Measurements from ENCODE around the gene CAMTA1. TPM values are rescaled to one million over a fixed set of nuclear protein-coding genes. Genes with fewer than 3 reads are reported as not detected.

Gene CAMTA1
- total RNA-seq, 1 experiment from 2014 or later = 60.0 TPM

DNA sequence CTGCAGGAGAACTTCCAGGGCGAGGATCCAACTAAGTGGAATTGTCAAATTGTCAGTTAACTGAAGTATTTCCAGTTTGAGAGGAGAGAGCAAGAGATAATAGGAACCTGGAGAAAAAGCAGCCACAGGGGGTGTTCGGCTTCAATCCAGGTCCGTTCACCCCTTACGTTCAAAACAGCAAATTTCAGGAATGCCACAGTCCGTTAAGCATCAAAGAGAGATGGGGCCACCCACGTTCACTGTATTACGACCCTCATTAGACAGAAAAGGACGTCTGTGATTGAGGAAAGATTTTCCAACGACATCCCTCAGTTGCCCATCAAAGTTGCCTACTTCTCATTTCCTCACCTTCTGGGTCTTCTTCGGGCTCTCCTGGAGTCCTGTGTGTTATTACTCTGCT is 563.3 kb downstream of the CAMTA1 start:
- BruUV-seq (replicated peaks) = no TSS peak
- H3K4me1 Mint-ChIP-seq (ENCODE audit: low read depth, unreplicated experiment) = no peaks in the 10 kb centered on the region
- Histone ChIP-seq H3K4me3 (ENCODE audit: low read depth, low read length) (no peak overlapping the region), H3K36me3 (ENCODE audit: control insufficient read depth, insufficient read depth, low read length) (no peaks in the 10 kb centered on the region), H3K9me3 (no peaks in the 10 kb centered on the region), H3K27me3 (replicated peaks; ENCODE audit: control insufficient read depth, insufficient read depth, low read length) (no peaks in the 10 kb centered on the region; the same call in 1 of the 2 replicates), H3K4me1 (no peaks in the 10 kb centered on the region)
- POLR2A ChIA-PET = no interaction called here
- no peak overlapping the region for H3K4me3 Mint-ChIP-seq (ENCODE audit: unreplicated experiment)
- CTCF ChIA-PET = no interaction called here
- intact Hi-C loops (cut with micrococcal nuclease; ENCODE audit: unreplicated experiment) = no loop called here
- TF ChIP-seq, protein P1, sequence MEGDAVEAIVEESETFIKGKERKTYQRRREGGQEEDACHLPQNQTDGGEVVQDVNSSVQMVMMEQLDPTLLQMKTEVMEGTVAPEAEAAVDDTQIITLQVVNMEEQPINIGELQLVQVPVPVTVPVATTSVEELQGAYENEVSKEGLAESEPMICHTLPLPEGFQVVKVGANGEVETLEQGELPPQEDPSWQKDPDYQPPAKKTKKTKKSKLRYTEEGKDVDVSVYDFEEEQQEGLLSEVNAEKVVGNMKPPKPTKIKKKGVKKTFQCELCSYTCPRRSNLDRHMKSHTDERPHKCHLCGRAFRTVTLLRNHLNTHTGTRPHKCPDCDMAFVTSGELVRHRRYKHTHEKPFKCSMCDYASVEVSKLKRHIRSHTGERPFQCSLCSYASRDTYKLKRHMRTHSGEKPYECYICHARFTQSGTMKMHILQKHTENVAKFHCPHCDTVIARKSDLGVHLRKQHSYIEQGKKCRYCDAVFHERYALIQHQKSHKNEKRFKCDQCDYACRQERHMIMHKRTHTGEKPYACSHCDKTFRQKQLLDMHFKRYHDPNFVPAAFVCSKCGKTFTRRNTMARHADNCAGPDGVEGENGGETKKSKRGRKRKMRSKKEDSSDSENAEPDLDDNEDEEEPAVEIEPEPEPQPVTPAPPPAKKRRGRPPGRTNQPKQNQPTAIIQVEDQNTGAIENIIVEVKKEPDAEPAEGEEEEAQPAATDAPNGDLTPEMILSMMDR (IDR thresholded peaks at IDR 0.05; ENCODE audit: insufficient read depth in 1 of 2, low read depth in 1 of 2, low read length in 1 of 2, severe bottlenecking in 1 of 2, unreplicated experiment in 1 of 2) = no peak
- no peaks in the 10 kb centered on the region for H3K9me3 Mint-ChIP-seq (ENCODE audit: unreplicated experiment)
- DNase-seq = no peak
- no peaks in the 10 kb centered on the region for H3K27me3 Mint-ChIP-seq (ENCODE audit: insufficient read depth, unreplicated experiment)
- no peak overlapping the region for H3K27ac Mint-ChIP-seq (ENCODE audit: unreplicated experiment)
- H3K36me3 Mint-ChIP-seq (ENCODE audit: insufficient read depth, unreplicated experiment) = no peaks in the 10 kb centered on the region

DNA sequence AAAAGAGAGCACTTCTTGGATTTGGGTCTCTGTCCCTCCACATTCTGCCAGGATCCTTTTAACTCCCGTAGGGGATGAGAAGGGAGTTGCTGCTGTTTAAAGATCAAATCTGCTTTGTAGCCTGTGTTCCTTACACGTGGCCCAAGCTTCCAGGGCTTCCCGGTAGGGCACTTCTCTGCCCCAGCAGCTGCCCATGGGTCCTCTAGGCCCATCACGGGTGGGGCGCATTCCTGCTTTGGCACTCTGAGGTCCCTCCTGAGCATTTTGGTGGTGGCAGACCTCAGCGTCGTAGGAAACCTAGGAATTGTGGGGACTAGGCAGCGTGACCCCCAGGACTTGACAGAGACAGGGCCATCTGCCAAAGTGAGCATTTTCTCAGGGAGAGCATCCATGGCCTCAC is 565.5 kb downstream of the CAMTA1 start:
- H3K36me3 ChIP-seq (ENCODE audit: control insufficient read depth, insufficient read depth, low read length) = no peaks in the 10 kb centered on the region
- CTCF ChIA-PET = no interaction called here
- Mint-ChIP-seq H3K4me3 (ENCODE audit: unreplicated experiment) (no peak overlapping the region), H3K4me1 (ENCODE audit: low read depth, unreplicated experiment) (no peaks in the 10 kb centered on the region), H3K36me3 (ENCODE audit: insufficient read depth, unreplicated experiment) (no peaks in the 10 kb centered on the region), H3K9me3 (ENCODE audit: unreplicated experiment) (no peaks in the 10 kb centered on the region), H3K27ac (ENCODE audit: unreplicated experiment) (no peak overlapping the region), H3K27me3 (ENCODE audit: insufficient read depth, unreplicated experiment) (peaks cover 6% of the 10 kb centered on the region)
- TF ChIP-seq, protein P1 (IDR thresholded peaks at IDR 0.05; ENCODE audit: insufficient read depth in 1 of 2, low read depth in 1 of 2, low read length in 1 of 2, severe bottlenecking in 1 of 2, unreplicated experiment in 1 of 2) = no peak
- DNase-seq = no peak
- no peaks in the 10 kb centered on the region; the same call in 1 of the 2 replicates for H3K27me3 ChIP-seq (replicated peaks; ENCODE audit: control insufficient read depth, insufficient read depth, low read length)
- no TSS peak for BruUV-seq (replicated peaks)
- POLR2A ChIA-PET = no interaction called here
- H3K4me3 ChIP-seq (ENCODE audit: low read depth, low read length) = no peak overlapping the region
- H3K9me3 ChIP-seq = no peaks in the 10 kb centered on the region
- no peaks in the 10 kb centered on the region for H3K4me1 ChIP-seq
- intact Hi-C loops (cut with micrococcal nuclease; ENCODE audit: unreplicated experiment) = no loop called here

DNA sequence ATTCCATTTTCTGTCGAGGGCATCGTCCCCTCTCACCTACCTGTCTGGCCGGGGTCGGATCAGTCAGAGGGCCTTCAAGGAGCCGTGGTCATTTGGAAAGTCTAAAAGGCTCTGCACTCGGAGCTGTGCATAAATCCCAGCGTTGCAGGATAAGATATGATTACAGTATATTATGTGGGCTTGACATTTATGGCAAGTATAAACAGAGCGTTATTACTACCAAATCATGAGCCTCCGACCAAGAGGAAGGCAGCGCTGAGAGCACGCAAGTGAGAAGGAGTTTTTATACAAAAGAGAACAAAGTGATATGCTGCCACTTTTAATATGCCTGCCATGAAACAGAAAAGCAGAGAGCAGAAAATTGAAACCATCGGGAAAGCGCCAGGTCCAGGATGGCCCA is 566.4 kb downstream of the CAMTA1 start:
- H3K9me3 Mint-ChIP-seq (ENCODE audit: unreplicated experiment) = no peaks in the 10 kb centered on the region
- no peaks in the 10 kb centered on the region; the same call in 1 of the 2 replicates for H3K27me3 ChIP-seq (replicated peaks; ENCODE audit: control insufficient read depth, insufficient read depth, low read length)
- no peaks in the 10 kb centered on the region for H3K4me1 Mint-ChIP-seq (ENCODE audit: low read depth, unreplicated experiment)
- no peaks in the 10 kb centered on the region for H3K9me3 ChIP-seq
- H3K36me3 Mint-ChIP-seq (ENCODE audit: insufficient read depth, unreplicated experiment) = no peaks in the 10 kb centered on the region
- ChIA-PET POLR2A (no interaction called here), CTCF (no interaction called here)
- H3K27me3 Mint-ChIP-seq (ENCODE audit: insufficient read depth, unreplicated experiment) = peaks cover 7% of the 10 kb centered on the region
- DNase-seq = no peak
- H3K27ac Mint-ChIP-seq (ENCODE audit: unreplicated experiment) = no peak overlapping the region
- TF ChIP-seq, protein P1 (IDR thresholded peaks at IDR 0.05; ENCODE audit: insufficient read depth in 1 of 2, low read depth in 1 of 2, low read length in 1 of 2, severe bottlenecking in 1 of 2, unreplicated experiment in 1 of 2) = no peak
- H3K4me3 ChIP-seq (ENCODE audit: low read depth, low read length) = no peak overlapping the region
- BruUV-seq (replicated peaks) = no TSS peak
- H3K4me3 Mint-ChIP-seq (ENCODE audit: unreplicated experiment) = no peak overlapping the region
- no peaks in the 10 kb centered on the region for H3K36me3 ChIP-seq (ENCODE audit: control insufficient read depth, insufficient read depth, low read length)
- no peaks in the 10 kb centered on the region for H3K4me1 ChIP-seq
- intact Hi-C loops (cut with micrococcal nuclease; ENCODE audit: unreplicated experiment) = no loop called here
